H4 (cell line): ENCODE measurements around the gene PGGHG. TPM values are rescaled to one million over a fixed set of nuclear protein-coding genes. Genes with fewer than 3 reads are reported as not detected.

Experiments
- DNase-seq: peaks from one replicate; pipeline ENCODE4 v3.0.0-alpha.2; 2015; ENCODE audit warnings: low spot score
- total RNA-seq: library from RNA; depleted of rRNA; stranded (reverse); fragments of >200 nt; shearing (Covaris generic); gene quantifications from 2 replicates; pipeline ENCODE4 v1.2.3, GENCODE V29; 2014

The PGGHG gene
- total RNA-seq, 1 experiment from 2014 or later, result 2.4 TPM

DNA sequence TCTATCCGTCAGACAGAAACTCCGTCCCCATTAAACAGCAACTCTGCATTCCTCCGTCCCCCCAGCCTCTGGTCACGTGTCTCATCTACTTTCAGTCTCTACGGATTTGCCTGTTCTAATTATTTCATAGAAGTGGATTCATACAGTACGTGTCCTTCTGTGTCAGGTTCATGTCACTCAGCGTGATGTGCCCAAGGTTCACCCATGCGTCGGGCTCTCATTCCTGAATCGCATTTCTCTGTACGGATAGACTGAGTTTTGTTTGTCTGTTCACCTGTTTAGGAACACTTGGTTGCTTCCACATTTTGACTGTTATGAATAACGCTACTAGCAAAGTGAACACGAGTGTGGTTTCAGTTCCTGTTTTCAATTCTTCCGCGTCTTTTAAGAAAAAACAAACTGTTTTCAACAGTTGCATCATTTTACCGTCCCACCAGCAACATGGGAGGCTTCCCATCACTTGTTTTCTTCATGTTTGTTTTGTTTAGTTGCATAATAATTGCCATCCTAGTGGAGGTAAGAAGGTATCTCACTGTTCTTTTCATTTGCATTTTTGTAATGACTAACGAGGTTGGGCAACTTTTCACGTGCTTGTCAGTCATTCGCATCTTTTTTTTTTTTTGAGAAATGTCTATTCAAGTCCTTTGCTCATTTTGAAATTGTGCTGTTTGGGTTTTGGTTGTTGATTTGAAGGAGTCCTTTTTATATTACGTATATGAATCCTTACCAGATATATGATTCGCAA, 19.6 kb upstream of the PGGHG start:
- DNase-seq, result peak; percentile 57

- DNase-seq, result no peak
These were observed 18.2 kb upstream of the PGGHG start for GRCh38 chr11:270451-271318.

- DNase-seq, result no peak
These were observed 17.6 kb upstream of the PGGHG start for GRCh38 chr11:271319-271715.

- no peak for DNase-seq
These were observed 16.6 kb upstream of the PGGHG start for GRCh38 chr11:272195-272930.

DNA sequence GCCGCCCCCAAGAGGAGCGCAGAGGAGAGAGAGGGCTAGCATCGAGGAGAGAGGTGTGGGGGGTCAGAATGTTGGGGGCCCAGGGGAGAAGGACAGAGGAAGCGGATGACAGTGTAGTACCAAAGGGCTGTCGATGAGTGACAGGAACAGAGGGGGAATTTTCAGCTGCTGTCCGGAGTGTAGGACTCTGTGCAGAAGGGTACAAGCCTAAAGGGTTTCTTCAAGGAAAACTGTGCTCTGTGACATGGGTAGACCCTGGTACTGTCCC, 16.1 kb upstream of the PGGHG start:
- DNase-seq, result no peak

- DNase-seq, result no peak
These were observed 12.7 kb upstream of the PGGHG start for GRCh38 chr11:276219-276618.

GRCh38 chr11:278001-278951, 10.7 kb upstream of the PGGHG start, which contains the start of gene NLRP6:
Gene NLRP6 (plus strand): TSS chr11:278407. CDS start chr11:278570, 163 bp downstream.
- DNase-seq, result no peak

DNA sequence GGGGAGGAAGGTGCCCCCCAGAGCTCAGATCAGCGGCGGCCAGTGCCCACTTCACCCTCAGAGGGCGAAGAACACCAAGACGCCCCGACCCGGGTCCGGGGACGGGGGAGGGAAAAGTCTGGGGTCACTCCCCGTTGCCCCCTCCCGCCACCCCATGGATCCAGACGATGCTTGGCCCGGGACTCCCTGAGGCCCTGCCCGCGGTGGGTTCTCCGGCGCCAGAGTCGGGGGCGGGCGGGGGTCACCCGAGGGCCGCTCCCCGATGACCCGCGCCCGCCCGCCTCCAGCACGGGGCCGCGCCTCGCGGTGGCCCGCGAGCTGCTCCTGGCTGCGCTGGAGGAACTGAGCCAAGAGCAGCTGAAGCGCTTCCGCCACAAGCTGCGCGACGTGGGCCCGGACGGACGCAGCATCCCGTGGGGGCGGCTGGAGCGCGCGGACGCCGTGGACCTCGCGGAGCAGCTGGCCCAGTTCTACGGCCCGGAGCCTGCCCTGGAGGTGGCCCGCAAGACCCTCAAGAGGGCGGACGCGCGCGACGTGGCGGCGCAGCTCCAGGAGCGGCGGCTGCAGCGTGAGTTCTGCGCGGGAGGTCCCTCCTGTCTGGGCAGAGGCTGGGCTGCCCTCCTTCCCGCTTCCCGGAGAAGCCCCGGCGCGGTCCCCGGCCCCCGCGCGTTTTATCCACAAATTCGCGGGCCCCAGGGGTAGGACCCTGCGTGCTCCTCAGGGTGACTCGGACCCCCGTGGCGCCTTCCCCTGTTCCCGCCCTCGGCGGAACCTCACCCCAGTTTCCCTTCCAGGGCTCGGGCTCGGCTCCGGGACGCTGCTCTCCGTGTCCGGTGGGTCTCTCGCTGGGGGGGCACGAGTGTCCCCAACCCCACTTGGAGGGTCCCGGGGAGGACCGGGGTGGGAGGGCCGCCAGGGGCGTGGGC, 9.6 kb upstream of the PGGHG start:
- no peak for DNase-seq

GRCh38 chr11:279966-280705, 8.8 kb upstream of the PGGHG start:
- DNase-seq, result no peak

DNA sequence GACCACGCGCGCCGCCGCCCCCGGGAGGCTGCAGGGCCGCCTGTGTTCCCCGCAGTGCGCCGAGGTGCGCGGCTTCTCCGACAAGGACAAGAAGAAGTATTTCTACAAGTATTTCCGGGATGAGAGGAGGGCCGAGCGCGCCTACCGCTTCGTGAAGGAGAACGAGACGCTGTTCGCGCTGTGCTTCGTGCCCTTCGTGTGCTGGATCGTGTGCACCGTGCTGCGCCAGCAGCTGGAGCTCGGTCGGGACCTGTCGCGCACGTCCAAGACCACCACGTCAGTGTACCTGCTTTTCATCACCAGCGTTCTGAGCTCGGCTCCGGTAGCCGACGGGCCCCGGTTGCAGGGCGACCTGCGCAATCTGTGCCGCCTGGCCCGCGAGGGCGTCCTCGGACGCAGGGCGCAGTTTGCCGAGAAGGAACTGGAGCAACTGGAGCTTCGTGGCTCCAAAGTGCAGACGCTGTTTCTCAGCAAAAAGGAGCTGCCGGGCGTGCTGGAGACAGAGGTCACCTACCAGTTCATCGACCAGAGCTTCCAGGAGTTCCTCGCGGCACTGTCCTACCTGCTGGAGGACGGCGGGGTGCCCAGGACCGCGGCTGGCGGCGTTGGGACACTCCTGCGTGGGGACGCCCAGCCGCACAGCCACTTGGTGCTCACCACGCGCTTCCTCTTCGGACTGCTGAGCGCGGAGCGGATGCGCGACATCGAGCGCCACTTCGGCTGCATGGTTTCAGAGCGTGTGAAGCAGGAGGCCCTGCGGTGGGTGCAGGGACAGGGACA, 8.0 kb upstream of the PGGHG start:
- DNase-seq, result no peak

- no peak for DNase-seq
These were observed 7.3 kb upstream of the PGGHG start for GRCh38 chr11:281486-282161.

- no peak for DNase-seq
These were observed 6.8 kb upstream of the PGGHG start for GRCh38 chr11:282171-282570.

DNA sequence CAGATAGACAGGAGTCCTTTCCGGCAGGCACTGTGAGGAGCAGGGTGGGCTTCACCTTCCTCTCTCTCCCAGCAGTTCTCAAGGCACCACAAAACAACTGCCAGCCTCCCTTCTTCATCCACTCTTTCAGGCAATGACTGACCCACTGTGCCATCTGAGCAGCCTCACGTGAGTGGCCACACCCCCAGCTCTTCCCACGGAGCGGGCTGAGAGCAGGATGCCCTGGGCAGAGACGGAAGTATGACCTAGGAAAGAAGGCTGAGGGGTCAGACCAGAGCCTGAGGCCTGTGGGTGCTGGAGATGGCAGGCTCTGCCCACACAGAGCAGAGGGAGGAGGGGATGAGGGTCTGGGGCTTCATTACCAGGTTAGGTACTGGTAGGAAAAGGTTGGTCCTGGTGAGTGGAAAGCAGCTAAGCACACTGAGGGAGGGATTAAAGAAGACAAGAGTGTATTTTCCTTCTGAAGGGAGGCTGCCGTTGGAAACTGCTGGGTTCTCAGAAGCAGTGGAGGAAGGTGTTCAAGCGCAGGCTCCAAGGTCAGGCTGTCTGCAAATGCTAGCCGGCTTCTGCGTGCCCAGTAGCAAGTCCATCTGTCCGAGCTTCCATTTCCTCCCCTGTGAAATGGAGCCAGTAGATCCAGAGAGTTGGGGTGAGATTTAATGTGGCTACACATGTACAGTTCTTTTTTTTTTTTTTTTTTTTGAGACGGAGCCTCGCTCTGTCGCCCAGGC, 6.1 kb upstream of the PGGHG start:
- no peak for DNase-seq

DNA sequence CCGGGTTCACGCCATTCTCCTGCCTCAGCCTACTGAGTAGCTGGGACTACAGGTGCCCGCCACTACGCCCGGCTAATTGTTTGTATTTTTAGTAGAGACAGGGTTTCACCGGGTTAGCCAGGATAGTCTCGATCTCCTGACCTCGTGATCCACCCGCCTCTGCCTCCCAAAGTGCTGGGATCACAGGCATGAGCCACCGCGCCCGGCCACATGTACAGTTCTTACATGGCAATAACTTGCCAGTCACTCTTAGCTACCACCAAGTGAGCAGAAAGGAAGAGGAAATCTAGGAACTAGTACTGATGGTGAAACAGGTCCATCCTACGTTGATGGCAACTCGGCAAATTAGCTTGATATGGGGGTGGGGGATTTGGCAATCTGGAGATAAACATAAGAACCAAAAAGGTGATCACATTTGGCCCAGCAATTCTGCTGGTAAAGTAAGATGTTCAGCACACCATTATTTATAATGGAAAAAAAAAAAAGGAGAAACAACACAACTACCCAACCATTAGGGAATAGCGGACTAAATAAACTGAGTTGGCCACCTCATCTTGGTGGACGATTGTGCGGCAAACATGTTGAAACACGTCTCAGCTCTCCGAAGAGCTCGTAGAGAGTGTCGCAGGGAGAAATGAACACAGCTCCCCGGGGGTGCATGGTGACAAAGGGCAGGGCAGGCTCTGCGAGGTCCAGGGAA, 5.4 kb upstream of the PGGHG start:
- DNase-seq, result no peak

DNA sequence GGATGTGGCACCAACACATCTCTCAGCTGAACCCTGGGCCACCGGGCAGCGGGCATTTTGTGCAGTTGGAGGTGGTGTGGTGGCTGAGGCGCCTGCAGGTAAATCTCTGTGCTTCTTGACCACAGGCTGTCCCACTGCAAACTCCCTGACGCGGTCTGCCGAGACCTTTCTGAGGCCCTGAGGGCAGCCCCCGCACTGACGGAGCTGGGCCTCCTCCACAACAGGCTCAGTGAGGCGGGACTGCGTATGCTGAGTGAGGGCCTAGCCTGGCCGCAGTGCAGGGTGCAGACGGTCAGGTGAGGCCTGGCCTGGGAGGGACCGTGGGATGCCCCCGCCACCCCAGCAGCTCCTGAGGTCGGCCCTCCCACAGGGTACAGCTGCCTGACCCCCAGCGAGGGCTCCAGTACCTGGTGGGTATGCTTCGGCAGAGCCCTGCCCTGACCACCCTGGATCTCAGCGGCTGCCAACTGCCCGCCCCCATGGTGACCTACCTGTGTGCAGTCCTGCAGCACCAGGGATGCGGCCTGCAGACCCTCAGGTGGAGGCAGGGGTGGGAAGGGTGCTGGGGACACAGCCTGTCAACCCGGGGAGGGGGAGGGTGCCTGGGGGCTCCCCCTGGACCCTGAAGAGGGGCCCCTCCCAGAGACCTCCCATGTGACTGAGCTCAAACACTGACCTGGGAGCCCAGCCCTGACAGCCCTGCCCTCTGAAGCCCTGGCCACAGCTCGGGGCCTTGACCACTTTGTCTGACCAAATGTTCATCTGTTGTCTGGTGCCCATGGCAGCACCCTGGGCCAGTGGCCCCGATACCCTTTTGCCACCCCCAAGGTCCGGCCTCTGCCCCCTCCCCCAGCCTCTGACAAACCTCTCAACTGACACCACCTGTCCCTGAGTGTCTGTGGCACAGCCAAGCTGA, 4.6 kb upstream of the PGGHG start:
- DNase-seq, result no peak
